ENCODE measurements around the gene UBFD1.
A peak's percentile ranks its signal among the peaks of the same experiment; 100 is the strongest.
"Not testable (repeated sequence)": the region's sequence is repeated elsewhere in the genome, so short reads cannot be mapped to it uniquely, and the experiment has no call there.

UBFD1 gene

DNA sequence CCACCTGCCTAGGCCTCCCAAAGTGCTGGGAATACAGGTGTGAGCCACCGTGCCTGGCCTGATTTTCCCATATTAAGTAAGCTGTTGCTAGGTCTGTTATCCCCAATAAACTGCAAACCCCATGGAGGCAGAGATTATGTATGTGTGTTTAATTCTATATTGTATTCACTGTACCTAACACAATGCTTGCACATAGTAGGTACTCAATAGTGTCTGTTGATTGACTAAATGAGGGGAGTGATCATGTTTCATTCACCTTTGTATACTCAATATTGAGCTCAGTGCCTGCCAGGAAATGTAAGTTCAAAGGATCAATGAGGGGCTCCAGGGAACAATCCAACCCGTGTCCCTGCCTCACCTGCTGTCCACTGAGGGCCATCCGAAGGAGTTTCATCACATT lies 32.6 kb upstream of the UBFD1 start:
- no peak for DNase-seq (ENCODE audit: extremely low read depth in 1 of 2, low read depth in 1 of 2)

- no peak for DNase-seq (ENCODE audit: extremely low read depth in 1 of 2, low read depth in 1 of 2)
These were observed 29.4 kb upstream of the UBFD1 start for GRCh38 chr16:23527961-23528643.

DNA sequence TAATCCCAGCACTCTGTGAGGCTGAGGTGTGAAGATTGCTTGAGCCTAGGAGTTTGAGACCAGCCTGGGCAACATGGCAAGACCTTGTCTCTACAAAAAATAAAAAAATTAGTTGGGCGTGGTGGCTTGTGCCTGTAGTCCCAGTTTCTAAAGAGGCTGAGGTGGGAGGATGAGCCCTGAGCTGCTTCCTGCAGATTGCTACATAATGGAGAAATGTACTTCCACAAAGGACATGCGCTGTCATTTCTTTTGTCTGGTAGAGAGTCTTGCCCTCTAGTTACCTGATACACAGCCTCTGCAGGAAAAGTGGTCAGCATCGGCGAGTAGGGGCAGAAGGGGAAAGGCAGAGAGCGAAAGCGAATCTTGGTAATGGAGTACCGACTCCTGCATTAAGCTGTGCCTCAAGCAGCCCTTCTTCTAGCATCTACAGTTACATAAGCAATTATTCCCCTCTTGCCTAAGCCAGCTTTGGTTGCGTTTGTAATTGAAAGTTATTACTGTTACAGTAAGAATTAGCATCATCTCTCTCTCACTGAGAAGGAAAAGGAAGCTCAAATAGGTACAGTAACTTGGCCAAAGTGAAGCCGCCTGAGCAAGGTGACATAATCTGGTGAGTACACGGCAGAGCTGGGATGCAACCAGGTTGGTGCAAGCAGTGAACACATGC lies 28.8 kb upstream of the UBFD1 start:
- DNase-seq (ENCODE audit: extremely low read depth in 1 of 2, low read depth in 1 of 2): no peak

GRCh38 chr16:23530062-23530461 lies 27.5 kb upstream of the UBFD1 start:
- DNase-seq (ENCODE audit: extremely low read depth in 1 of 2, low read depth in 1 of 2): no peak

- no peak for DNase-seq (ENCODE audit: extremely low read depth in 1 of 2, low read depth in 1 of 2)
These were observed 25.1 kb upstream of the UBFD1 start for GRCh38 chr16:23532448-23532847.

DNA sequence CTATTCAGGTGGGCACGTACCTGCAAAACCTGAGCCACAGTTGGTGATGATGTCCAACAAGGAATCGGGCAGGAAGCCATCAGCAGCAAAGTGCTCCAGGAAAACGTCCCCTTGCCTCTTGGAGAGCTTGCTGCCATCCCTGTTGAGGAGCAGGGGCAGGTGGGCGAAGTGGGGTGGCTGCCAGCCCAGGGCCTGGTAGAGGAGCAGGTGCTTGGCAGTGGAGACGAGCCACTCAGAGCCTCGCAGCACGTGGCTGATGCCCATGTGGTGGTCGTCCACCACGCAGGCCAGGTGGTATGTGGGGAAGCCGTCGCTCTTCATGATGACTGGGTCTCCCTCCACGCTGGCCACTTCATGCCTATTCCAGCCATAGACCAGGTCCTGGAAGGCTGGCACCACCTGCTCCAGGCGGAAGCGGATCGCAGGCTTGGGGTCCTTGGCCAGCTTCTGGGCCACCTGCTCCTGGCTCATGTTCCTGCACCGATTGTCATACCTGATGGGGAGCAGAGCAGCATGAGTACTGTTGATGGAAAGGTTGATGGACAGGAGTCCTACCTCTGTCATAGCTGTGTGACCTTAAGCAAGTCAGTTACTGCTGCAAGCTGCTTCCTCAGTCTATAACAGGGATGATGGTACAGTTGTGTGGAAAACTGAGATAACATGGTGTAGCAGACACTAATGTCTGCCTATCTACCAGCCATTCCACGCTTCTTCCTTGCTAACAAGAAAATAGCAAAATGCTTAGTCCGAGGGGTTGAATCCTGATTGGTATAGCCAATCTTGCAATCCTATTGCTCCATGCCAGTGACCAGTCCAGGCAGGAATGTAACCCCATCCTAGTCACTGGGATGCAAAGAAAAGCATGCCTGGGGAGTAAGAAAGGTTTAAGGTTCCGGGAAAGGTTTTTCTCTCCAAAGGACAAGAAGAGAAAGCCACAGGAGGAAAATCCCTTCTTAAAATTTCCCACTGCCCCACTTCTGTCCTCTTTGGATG lies 22.4 kb upstream of the UBFD1 start:
- DNase-seq (ENCODE audit: extremely low read depth in 1 of 2, low read depth in 1 of 2): no peak

GRCh38 chr16:23535901-23536300 lies 21.6 kb upstream of the UBFD1 start:
- no peak for DNase-seq (ENCODE audit: extremely low read depth in 1 of 2, low read depth in 1 of 2)

- no peak for DNase-seq (ENCODE audit: extremely low read depth in 1 of 2, low read depth in 1 of 2)
These were observed 20.1 kb upstream of the UBFD1 start for GRCh38 chr16:23537390-23537789.

- DNase-seq (ENCODE audit: extremely low read depth in 1 of 2, low read depth in 1 of 2): no peak
These were observed 18.6 kb upstream of the UBFD1 start for GRCh38 chr16:23538919-23539278.

DNA sequence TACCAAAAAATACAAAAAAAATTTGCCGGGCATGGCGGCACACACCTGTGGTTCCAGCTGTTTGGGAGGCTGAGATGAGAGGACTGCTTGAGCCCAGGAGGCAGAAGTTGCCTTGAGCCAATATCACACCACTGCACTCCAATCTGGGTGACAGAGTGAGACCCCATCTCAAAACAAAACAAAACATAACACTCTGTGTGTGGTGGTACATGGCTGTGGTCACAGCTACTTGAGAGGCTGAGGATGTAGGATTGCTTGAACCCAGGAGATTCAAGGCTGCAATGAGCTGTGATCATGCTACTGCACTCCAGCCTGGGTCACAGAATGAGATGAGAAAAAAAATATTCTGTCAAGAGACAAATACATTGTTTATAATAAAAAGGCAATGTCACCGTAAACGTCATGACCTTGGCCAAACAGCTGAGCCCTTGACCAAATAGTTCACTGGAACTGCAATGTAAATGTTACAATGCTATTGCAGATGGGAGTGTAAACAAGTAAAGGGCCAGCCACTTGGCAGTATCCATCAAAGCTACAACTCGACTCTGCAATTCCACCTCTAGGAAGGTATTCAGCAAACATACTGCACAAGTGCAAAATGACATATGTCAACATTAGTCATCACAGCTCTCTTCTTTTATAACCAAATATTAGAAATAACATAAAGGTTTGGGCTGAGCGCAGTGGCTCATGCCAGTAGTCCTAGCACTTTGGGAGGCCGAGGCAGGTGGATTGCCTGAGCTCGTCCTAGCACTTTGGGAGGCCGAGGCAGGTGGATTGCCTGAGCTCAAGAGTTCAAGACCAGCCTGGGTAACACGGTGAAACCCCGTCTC lies 17.3 kb upstream of the UBFD1 start:
- no peak for DNase-seq (ENCODE audit: extremely low read depth in 1 of 2, low read depth in 1 of 2)

GRCh38 chr16:23540817-23541178 lies 16.7 kb upstream of the UBFD1 start:
- DNase-seq (ENCODE audit: extremely low read depth in 1 of 2, low read depth in 1 of 2): not testable (repeated sequence)

DNA sequence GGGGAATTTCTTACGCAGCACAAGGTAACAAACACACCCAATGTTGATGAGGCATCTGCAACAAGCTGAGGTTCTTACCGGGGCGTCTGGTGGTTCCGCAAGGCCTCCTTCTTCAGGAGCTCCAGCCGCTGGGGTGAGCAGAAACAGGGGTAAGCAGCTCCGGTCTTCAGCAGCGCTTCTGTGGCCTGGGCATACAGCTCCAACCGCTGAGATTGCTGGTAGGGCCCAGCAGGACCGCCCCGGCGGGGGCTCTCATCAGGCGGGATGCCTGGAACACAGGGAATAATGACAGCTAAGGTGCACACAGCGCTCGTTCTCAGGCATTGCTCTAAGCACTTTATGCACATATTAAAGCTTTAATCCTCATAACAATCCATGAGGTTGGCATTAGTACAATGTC lies 13.1 kb upstream of the UBFD1 start:
- no peak for DNase-seq (ENCODE audit: extremely low read depth in 1 of 2, low read depth in 1 of 2)

GRCh38 chr16:23549938-23550337 lies 7.6 kb upstream of the UBFD1 start:
- no peak for DNase-seq (ENCODE audit: extremely low read depth in 1 of 2, low read depth in 1 of 2)

- no peak for DNase-seq (ENCODE audit: extremely low read depth in 1 of 2, low read depth in 1 of 2)
These were observed 5.4 kb upstream of the UBFD1 start for GRCh38 chr16:23552161-23552560.

DNA sequence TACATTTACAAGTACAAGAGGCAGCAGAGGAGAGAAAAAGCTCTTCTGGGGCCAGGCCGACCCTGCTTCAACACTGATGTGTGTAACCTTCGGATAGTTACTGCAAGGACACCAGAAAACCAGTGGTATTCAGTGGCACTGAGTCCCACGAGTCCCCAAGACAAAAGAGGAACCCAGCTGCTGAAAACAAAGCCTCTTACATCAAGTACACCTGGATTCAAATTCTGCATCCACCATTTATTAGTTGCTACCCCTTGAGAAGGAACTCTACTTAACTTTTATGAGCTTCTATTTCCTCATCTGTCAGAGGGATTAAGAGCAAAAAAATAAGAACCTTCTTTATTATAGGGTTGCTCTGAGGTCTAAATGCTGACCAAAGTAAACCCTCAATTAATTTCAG lies 3.0 kb upstream of the UBFD1 start:
- no peak for DNase-seq (ENCODE audit: extremely low read depth in 1 of 2, low read depth in 1 of 2)

GRCh38 chr16:23557779-23558702 lies 514 bp downstream of the UBFD1 start:
- DNase-seq (ENCODE audit: extremely low read depth in 1 of 2, low read depth in 1 of 2): peak in 1 of 2 donors; percentile 3

GRCh38 chr16:23561586-23561985 lies 4.1 kb downstream of the UBFD1 start:
- no peak for DNase-seq (ENCODE audit: extremely low read depth in 1 of 2, low read depth in 1 of 2)

DNA sequence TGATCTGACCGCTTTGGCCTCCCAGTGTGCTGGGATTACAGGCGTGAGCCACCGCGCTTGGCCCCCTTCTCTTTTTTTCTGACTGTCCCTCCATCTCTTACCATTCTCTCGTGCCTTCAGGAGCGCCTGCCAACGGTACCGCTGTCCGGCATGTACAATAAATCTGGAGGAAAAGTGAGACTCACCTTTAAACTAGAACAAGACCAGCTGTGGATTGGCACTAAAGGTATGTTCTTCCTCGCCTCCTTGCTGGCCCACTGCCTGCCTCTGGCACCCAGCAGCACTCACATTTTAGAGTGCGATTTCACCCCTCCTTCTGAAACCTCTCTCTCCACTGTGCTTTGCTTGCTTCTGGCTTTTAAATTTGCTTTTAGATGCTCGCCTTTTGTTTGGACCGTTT lies 5.0 kb downstream of the UBFD1 start:
- DNase-seq (ENCODE audit: extremely low read depth in 1 of 2, low read depth in 1 of 2): no peak

DNA sequence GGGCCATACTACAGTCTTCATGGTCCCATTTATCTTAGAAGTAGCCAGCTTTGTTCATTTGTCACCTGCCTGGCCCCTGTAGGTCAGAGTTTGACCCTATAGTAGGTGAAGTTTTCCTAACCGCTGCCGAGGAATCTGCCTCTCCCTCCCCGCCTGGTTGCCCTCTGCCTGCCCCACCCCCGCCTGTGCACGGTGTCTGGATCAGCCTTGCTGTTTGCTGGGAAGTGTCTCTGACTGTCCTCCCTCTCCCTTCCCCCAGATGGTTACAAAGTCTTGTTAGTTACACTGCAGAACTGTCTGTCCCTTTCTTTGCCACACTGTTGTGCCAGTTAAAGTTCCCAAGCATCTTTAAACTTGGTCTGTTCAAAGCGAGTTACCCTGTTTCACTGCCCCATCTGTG lies 5.7 kb downstream of the UBFD1 start:
- DNase-seq (ENCODE audit: extremely low read depth in 1 of 2, low read depth in 1 of 2): no peak
